CD14-positive monocyte (primary cell): ENCODE measurements around the gene LRP1B. TPM values are rescaled to one million over a fixed set of nuclear protein-coding genes. Genes with fewer than 3 reads are reported as not detected.

Experiments used
- DNase-seq, 3 donors: peaks; one replicate each; pipeline ENCODE4 v3.0.0-alpha.2; 2011 to 2022
- H2AFZ ChIP-seq: 2 replicates; pipeline ENCODE4 v1.6.0; 2012; ENCODE audit warnings: mild to moderate bottlenecking, low read depth, low read length, inconsistent platforms; ENCODE audit not compliant: insufficient read depth, poor library complexity, severe bottlenecking
- H3K27ac ChIP-seq, 2 donors: 1 replicate in 1 of 2; 2 replicates in 1 of 2; pipeline ENCODE4 v1.5.1; 2012 to 2013; ENCODE audit warnings: low read length in 2 of 2, control low read depth in 1 of 2, inconsistent platforms in 1 of 2, low read depth in 1 of 2, mild to moderate bottlenecking in 1 of 2
- H3K27me3 ChIP-seq, 2 donors: one replicate each; pipeline versions ENCODE4 v1.6.0 to v1.6.1; 2011 to 2013; ENCODE audit warnings: low read length in 2 of 2; ENCODE audit not compliant: control insufficient read depth in 2 of 2, insufficient read depth in 2 of 2
- H3K36me3 ChIP-seq, 2 donors: replicated peaks in 1 of 2; 1 replicate in 1 of 2; 2 replicates in 1 of 2; pipeline versions ENCODE4 v1.5.1 to v1.6.1; 2012 to 2013; ENCODE audit warnings: low read length in 2 of 2, control low read depth in 1 of 2, inconsistent platforms in 1 of 2, mild to moderate bottlenecking in 1 of 2; ENCODE audit not compliant: insufficient read depth in 2 of 2, control insufficient read depth in 1 of 2
- H3K4me1 ChIP-seq, 2 donors: 1 replicate in 1 of 2; 2 replicates in 1 of 2; pipeline versions ENCODE4 v1.5.1 to v1.6.1; 2012 to 2013; ENCODE audit warnings: low read length in 2 of 2, control low read depth in 1 of 2, inconsistent platforms in 1 of 2, mild to moderate bottlenecking in 1 of 2, moderate library complexity in 1 of 2; ENCODE audit not compliant: insufficient read depth in 2 of 2, control insufficient read depth in 1 of 2
- H3K4me2 ChIP-seq: replicated peaks from 2 replicates; pipeline ENCODE3; 2012; ENCODE audit warnings: low read length, moderate library complexity, mild to moderate bottlenecking; ENCODE audit not compliant: poor library complexity, severe bottlenecking; ENCODE audit errors: extremely low read depth
- H3K4me3 ChIP-seq, 3 experiments: fragments of 200-600 bp in 1 of 3; sonication (generic) in 1 of 3; replicated peaks in 1 of 3; 1 replicate in 2 of 3; 2 replicates in 1 of 3; pipeline ENCODE4 v1.5.1; 2011 to 2013; ENCODE audit warnings: low read length in 3 of 3, mild to moderate bottlenecking in 3 of 3, control low read depth in 2 of 3, low read depth in 2 of 3, inconsistent platforms in 1 of 3, moderate library complexity in 1 of 3
- H3K79me2 ChIP-seq: 2 replicates; pipeline ENCODE4 v1.6.0; 2012; ENCODE audit warnings: mild to moderate bottlenecking, control low read depth, inconsistent platforms, low read length, moderate library complexity; ENCODE audit not compliant: insufficient read depth
- H3K9ac ChIP-seq: 2 replicates; pipeline ENCODE4 v1.6.0; 2017; ENCODE audit warnings: low read length, mild to moderate bottlenecking; ENCODE audit not compliant: insufficient read depth, poor library complexity, severe bottlenecking
- H3K9me3 ChIP-seq, 2 donors: replicated peaks in 1 of 2; 1 replicate in 1 of 2; 2 replicates in 1 of 2; pipeline versions ENCODE4 v1.5.1 to v1.6.1; 2012 to 2013; ENCODE audit warnings: low read length in 2 of 2, control low read depth in 1 of 2; ENCODE audit not compliant: control insufficient read depth in 1 of 2, insufficient read depth in 1 of 2
- H4K20me1 ChIP-seq: 2 replicates; pipeline ENCODE4 v1.6.0; 2012; ENCODE audit warnings: mild to moderate bottlenecking, low read length, control low read depth, moderate library complexity; ENCODE audit not compliant: insufficient read depth
- H3K27ac Mint-ChIP-seq, 7 donors: one replicate each; pipeline ENCODE4 v1.8.0; 2020; ENCODE audit warnings: mild to moderate bottlenecking in 7 of 7, mixed read lengths in 7 of 7, moderate library complexity in 6 of 7, inconsistent platforms in 2 of 7
- H3K27me3 Mint-ChIP-seq, 3 donors: one replicate each; pipeline ENCODE4 v1.8.0; 2021 to 2022; ENCODE audit warnings: low read depth in 3 of 3, mild to moderate bottlenecking in 3 of 3, mixed read lengths in 3 of 3, moderate library complexity in 3 of 3, inconsistent platforms in 1 of 3
- H3K36me3 Mint-ChIP-seq, 2 donors: one replicate each; pipeline ENCODE4 v1.8.0; 2020; ENCODE audit warnings: mixed read lengths in 2 of 2, inconsistent platforms in 1 of 2, mild to moderate bottlenecking in 1 of 2
- H3K4me1 Mint-ChIP-seq: one replicate; pipeline ENCODE4 v1.8.0; 2020; ENCODE audit warnings: mild to moderate bottlenecking, mixed read lengths
- H3K4me3 Mint-ChIP-seq, 2 donors: one replicate each; pipeline ENCODE4 v1.8.0; 2020; ENCODE audit warnings: mild to moderate bottlenecking in 2 of 2, mixed read lengths in 2 of 2, moderate library complexity in 1 of 2
- H3K9me3 Mint-ChIP-seq, 7 donors: one replicate each; pipeline ENCODE4 v1.8.0; 2020 to 2022; ENCODE audit warnings: mixed read lengths in 7 of 7, mild to moderate bottlenecking in 6 of 7, moderate library complexity in 6 of 7, inconsistent platforms in 2 of 7
- WGBS: methylation state at CpG from one replicate; pipeline ENCODE4 v1.1.5; 2013; ENCODE audit warnings: missing lambda C conversion rate; ENCODE audit not compliant: insufficient coverage; 5-methylcytosine and 5-hydroxymethylcytosine counted together
- intact Hi-C, 2 donors: fragments of 100-400 bp; cut with micrococcal nuclease; formaldehyde crosslinking; loops; one replicate each; pipeline versions ENCODE4 v1.15.0 to v1.15.1; 2023
- polyA plus RNA-seq, 3 donors: library from polyadenylated mRNA; depleted of rRNA in 1 of 3; unstranded in 2 of 3; stranded (reverse) in 1 of 3; fragments of 300-500 nt in 2 of 3; fragments of >200 nt in 1 of 3; fragmentation: Illumina TruSeq in 2 of 3; gene quantifications; 1 replicate in 2 of 3; 2 replicates in 1 of 3; pipeline ENCODE4 v1.2.3, GENCODE V29; 2012 to 2021
- TF ChIP-seq, protein P1 (sequence below): fragments of 200-600 bp; IDR thresholded peaks from one replicate; pipeline ENCODE4 v1.8.0; 2022; ENCODE audit warnings: antibody characterized with exemption, mild to moderate bottlenecking

LRP1B gene
- polyA plus RNA-seq, 3 donors = not detected

- H3K4me1 ChIP-seq = no peaks in the 10 kb centered on the region
- Mint-ChIP-seq H3K36me3 (no peaks in the 10 kb centered on the region), H3K4me1 (no peaks in the 10 kb centered on the region), H3K9me3 (peaks cover 0 to 9% (median 0%) of the 10 kb centered on the region in 7 donors), H3K4me3 (no peak overlapping the region), H3K27me3 (peaks cover 0 to 2% (median 0%) of the 10 kb centered on the region in 3 donors), H3K27ac (no peak overlapping the region)
- no peak overlapping the region for H2AFZ ChIP-seq
- H3K4me2 ChIP-seq = no peak overlapping the region
- no peak overlapping the region for H3K9ac ChIP-seq
- no peak overlapping the region for H3K27ac ChIP-seq
- H4K20me1 ChIP-seq = no peaks in the 10 kb centered on the region
- no peaks in the 10 kb centered on the region for H3K79me2 ChIP-seq
- no peak for DNase-seq
- H3K27me3 ChIP-seq = no peaks in the 10 kb centered on the region
- TF ChIP-seq, protein P1, sequence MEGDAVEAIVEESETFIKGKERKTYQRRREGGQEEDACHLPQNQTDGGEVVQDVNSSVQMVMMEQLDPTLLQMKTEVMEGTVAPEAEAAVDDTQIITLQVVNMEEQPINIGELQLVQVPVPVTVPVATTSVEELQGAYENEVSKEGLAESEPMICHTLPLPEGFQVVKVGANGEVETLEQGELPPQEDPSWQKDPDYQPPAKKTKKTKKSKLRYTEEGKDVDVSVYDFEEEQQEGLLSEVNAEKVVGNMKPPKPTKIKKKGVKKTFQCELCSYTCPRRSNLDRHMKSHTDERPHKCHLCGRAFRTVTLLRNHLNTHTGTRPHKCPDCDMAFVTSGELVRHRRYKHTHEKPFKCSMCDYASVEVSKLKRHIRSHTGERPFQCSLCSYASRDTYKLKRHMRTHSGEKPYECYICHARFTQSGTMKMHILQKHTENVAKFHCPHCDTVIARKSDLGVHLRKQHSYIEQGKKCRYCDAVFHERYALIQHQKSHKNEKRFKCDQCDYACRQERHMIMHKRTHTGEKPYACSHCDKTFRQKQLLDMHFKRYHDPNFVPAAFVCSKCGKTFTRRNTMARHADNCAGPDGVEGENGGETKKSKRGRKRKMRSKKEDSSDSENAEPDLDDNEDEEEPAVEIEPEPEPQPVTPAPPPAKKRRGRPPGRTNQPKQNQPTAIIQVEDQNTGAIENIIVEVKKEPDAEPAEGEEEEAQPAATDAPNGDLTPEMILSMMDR = no peak
- H3K9me3 ChIP-seq = peaks cover 0 to 5% of the 10 kb centered on the region in 2 donors
- H3K36me3 ChIP-seq = no peaks in the 10 kb centered on the region
- no CpG with 5 or more reads among the region's 3 CpGs for WGBS
- intact Hi-C loops = no loop called here
- H3K4me3 ChIP-seq = no peak overlapping the region
Measured at GRCh38 chr2:140669911-140670310, 1460.9 kb downstream of the LRP1B start.

- Mint-ChIP-seq H3K36me3 (no peaks in the 10 kb centered on the region), H3K27me3 (peaks cover 0 to 2% (median 0%) of the 10 kb centered on the region in 3 donors), H3K9me3 (peaks cover 0 to 4% (median 0%) of the 10 kb centered on the region in 7 donors), H3K4me3 (no peak overlapping the region), H3K27ac (no peak overlapping the region), H3K4me1 (no peaks in the 10 kb centered on the region)
- no peaks in the 10 kb centered on the region for H3K36me3 ChIP-seq
- no peak overlapping the region for H3K4me3 ChIP-seq
- H4K20me1 ChIP-seq = no peaks in the 10 kb centered on the region
- TF ChIP-seq, protein P1 = no peak
- no peaks in the 10 kb centered on the region for H3K4me1 ChIP-seq
- H3K9ac ChIP-seq = no peak overlapping the region
- H3K27ac ChIP-seq = no peak overlapping the region
- H3K27me3 ChIP-seq = no peaks in the 10 kb centered on the region
- peaks cover 0 to 5% of the 10 kb centered on the region in 2 donors for H3K9me3 ChIP-seq
- intact Hi-C loops = no loop called here
- no peak overlapping the region for H3K4me2 ChIP-seq
- WGBS = no CpG with 5 or more reads among the region's 2 CpGs
- DNase-seq = no peak
- H3K79me2 ChIP-seq = no peaks in the 10 kb centered on the region
- no peak overlapping the region for H2AFZ ChIP-seq
Measured at GRCh38 chr2:140667203-140667602, 1463.6 kb downstream of the LRP1B start.
